GM18517 (cell line): ENCODE data around the gene P2RX1.
"Not testable (repeated sequence)": the region's sequence is repeated elsewhere in the genome, so short reads cannot be mapped to it uniquely, and the experiment has no call there.

Experiments
- ATAC-seq: cut with Tn5 transposase; IDR thresholded peaks from one replicate; pipeline ENCODE4 v1.9.1; 2021; ENCODE audit warnings: mild to moderate bottlenecking, moderate library complexity; ENCODE audit not compliant: unreplicated experiment

Gene P2RX1

DNA sequence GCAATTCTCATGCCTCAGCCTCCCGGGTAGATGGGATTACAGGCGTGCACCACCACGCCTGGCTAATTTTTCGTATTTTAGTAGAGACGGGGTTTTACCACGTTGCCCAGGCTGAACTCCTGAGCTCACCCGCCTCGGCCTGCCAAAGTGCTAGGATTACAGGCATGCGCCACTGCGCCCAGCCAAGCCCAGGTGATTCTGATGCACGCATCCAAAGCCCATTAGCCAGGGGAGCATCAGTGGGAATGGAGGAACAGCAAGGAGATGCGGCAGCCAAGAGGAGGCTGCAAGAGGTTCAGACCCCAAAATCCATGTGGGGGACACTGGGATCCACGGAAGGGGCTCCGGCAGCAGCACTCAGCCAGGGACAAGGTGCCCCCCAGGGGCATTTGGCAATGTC is 35.9 kb upstream of the P2RX1 start:
- ATAC-seq = no peak

DNA sequence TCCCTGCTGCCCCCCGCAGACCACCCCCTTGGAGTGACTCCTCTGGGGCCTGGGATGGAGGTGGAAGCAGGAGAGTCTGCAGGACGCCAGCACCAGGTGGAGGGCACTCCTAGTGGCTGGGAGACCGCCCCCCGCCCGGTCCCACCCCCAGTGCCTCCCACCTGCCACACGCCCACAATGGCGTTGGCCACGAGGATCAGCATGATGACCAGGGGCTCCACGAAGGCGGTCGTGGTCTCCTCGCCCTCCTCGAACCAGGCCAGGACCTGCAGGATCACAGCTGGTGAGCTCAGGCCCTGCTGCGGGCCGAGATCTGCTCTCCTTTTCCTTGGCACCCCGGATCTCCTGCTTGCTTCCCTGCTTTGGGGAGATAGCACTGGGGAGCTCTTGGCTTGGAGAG is 35.2 kb upstream of the P2RX1 start:
- ATAC-seq = no peak

DNA sequence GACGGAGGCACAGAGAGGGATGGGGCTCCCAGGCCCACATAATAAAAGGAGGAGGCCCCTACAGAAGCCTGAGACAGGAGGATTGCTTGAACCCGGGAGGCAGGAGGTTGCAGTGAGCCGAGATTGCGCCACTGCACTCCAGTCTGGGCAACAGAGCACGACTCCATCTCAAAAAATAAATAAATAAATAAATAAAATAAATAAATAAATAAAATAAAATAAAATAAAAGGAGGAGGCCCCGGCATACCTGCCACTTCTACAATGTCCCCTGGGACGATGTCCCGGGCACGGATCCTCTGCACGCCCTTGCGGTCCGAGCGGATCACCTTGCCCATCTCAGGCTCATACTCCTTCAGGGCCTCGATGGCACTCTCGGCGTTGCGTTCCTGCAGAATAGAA is 34.7 kb upstream of the P2RX1 start:
- no peak for ATAC-seq

DNA sequence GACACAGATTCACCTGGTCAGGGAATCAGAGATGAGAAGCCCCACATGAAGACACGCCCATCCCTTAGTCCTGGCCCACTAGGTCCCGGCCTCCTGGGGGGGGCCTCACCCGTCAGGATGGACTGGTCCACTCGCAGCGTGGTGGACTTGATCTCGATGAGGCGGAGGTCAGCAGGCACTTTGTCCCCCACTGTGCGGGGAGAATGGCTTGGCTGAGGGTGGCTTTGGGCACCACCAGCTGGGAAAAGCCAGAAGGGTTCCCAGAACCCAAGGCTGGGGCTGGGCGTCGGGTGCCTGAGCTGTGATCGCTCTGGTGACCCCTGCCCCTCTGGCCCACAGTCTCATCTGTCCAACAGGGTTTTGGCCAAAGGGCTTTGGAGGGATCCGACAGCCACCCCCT is 34.3 kb upstream of the P2RX1 start:
- ATAC-seq = no peak

GRCh38 chr17:3949418-3949817 is 33.2 kb upstream of the P2RX1 start:
- ATAC-seq = no peak

GRCh38 chr17:3948551-3948950 is 32.3 kb upstream of the P2RX1 start:
- not testable (repeated sequence) for ATAC-seq

DNA sequence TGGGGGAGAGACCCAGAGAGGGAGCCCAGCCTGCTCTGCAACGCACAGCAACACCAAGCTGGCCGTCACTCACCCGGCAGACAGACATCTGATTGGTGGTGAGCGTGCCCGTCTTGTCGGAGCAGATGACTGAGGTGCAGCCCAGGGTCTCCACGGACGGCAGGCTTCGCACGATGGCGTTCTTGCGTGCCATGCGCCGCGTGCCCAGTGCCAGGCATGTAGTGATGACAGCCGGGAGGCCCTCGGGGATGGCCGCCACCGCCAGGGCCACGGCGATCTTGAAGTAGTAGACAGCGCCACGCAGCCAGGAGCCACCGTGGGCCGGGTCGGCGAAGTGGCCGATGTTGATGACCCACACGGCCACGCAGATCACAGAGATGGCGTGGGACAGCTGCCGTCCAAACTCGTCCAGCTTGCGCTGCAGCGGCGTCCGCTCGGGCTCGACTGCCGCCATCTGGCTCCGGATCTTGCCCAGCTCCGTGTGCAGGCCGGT is 31.1 kb upstream of the P2RX1 start:
- no peak for ATAC-seq

GRCh38 chr17:3946711-3947235 is 30.5 kb upstream of the P2RX1 start:
- no peak for ATAC-seq

DNA sequence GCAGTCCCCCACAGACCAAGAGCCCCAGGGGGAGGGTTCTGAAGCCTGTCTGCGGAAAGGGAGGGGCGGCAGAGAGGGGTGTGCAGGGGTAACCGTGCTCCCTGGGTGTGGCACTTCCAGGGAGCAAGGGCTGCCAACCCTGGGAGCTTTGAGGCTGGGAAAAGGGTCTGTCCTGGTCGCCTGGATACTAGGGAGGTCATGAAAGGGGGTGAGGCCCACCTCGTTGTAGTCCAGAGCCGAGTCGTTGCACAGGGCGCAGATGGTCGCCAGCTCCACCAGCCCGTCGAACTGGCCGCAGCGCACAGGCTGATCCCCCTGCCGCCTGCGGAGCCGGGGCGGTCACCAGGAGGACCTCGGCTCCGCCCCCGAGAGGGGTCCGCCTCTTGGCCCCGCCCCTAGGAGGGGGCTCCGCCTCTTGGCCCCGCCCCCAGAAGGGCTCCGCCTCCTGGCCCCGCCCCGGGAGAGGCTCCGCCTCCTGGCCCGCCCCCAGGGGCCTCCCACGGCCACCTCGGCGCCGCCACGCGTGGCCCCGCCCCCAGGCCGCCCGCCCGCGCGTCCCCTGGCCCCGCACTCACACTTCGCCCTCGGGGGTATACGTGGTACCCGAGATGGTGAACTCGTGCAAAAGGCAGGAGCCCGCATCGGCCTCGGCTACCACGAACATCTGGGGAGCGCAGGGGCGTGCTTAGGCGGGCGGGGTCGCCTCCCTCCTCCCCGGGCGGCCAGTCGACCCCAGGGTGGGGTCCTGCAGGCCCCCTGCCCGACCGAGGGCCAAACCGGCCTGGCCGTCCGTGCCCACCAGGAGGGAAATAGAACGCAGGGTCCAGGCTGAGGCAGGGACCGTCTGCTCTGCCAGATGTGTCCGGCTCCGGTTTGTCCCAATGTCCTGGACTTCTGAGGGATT is 28.5 kb upstream of the P2RX1 start:
- ATAC-seq = no peak

GRCh38 chr17:3943240-3943891 is 27.1 kb upstream of the P2RX1 start:
- ATAC-seq = no peak

DNA sequence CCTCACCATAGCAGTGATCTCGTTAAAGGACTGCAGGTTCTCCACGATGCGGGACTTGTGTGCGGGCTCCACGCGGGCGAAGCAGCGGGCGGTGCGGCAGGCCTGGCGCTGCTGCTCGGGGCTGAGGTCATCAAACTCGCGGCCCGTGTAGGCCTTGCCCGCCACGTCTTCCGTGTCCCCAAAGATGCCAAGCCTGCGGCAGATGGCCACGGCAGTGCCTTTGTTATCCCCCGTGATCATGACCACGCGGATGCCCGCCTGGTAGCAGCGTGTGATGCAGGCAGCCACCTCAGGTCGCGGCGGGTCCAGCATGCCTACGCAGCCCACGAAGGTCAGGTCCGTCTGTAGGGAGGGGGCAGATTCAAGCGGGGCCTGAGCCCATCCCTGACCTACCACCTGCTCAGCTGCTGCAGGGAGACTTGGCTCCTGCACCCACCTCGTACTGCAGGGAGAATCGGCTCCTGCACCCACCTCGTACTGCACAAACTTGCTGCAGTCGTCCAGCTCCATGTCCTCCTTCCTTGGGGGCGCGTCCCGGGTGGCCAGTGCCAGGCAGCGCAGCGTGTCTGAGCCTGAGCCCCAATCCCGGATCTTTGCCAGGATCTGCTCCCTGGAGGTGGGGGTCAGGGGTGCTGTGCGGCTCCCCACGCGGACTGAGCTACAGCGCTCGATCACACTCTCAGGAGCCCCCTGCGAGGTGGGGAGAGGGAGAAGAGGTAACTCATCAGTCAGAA is 24.9 kb upstream of the P2RX1 start:
- no peak for ATAC-seq

- ATAC-seq = no peak
Measured at GRCh38 chr17:3937359-3937758, 21.1 kb upstream of the P2RX1 start.

GRCh38 chr17:3935825-3936355 is 19.6 kb upstream of the P2RX1 start:
- no peak for ATAC-seq

- no peak for ATAC-seq
Measured at GRCh38 chr17:3935140-3935542, 18.9 kb upstream of the P2RX1 start.

DNA sequence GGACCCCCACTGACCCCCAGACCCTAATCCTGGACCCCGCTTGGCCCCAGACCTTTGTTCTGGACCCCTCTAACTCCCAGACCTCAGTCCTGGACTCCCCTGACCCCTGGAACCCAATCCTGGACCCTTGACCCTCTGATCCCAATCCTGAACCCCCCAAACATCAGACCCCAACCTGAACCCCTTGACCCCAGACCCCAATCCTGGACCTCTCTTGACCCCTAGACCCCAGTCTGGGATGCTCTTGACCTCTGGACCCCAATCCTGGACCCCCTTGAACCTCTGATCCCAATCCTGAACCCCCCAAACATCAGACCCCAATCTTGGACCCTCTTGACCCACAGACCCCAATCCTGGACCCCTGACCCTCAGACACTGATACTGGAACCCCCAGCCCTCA is 13.5 kb upstream of the P2RX1 start:
- no peak for ATAC-seq

GRCh38 chr17:3929181-3929580 is 12.9 kb upstream of the P2RX1 start:
- ATAC-seq = no peak

GRCh38 chr17:3928406-3928805 is 12.1 kb upstream of the P2RX1 start:
- ATAC-seq = no peak

DNA sequence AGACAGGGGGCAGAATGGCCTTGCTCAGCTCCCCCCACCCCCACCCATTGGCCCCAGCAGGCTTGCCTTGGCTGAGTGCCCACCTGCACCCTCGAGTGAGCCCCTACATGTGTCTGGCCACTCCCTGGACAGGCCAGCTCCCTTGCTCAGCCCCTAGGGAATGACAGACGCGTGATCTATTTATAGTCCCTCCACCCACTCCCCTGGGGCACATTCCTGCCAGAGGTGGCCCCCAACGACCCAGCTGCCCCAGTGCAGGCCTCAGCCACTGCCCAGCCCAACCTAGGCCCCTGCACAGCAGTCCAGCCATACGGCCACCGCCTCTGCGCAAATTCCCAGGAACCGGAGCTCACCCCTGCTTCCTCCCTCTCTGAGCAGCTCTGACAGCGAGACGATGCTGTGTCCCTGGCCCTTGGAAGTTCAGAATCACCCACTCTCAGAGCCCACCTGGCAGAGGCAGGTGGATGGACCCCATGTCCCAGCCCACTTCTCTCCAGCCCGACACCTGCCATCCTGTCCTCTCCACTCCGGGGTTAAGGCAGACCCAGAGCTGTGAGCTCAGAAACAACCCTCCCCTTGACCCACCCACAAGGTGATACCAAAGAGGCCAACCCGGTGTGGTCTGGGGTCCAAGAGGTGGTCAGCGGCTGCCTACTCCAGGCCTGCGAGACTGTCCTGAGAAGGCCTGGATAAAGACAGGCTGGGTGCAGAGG is 11.5 kb upstream of the P2RX1 start:
- no peak for ATAC-seq

DNA sequence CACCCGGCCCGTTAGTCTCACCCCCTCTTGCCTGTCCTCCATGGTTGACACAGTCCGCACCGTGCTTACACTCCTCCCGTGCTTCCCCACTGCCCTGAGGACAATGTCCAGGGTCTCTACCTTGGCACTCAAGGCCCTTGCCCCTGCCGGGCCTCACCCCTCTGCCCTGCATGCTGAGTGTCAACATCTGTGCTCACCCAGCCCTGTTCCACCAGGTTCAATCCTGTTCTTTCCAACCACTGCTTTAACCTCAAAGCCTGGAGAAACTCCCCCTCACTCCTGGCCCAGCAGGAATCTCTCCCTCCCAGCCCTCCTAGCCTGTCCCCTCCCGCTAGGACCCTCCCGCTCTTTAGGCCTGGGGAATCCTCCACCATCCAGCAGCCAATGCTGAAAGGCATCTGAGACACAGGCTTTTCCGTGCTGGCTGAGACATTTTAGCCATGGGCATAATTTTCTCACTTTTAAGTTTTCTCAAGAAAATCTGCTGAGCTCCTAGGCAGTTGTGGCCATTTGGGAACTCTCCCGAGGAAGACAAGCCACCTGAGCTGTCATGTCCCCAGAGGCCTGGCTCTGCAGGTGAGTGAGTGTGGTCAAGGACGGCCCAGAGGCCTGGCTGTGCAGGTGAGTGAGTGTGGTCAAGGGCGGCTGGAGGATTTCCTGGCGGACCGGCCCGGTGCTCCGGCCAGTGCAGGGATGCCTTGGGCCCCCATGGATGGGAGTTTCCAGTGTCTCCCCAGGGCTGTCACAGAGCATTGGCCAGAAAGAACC is 10.8 kb upstream of the P2RX1 start:
- ATAC-seq = no peak
